Upper lobe of right lung (tissue), 1 donor: ENCODE data around the gene IL23R. TPM values are rescaled to one million over a fixed set of nuclear protein-coding genes. Genes with fewer than 3 reads are reported as not detected.

Experiments used
- ATAC-seq: fragments of 200-7000 bp; cut with Tn5 transposase; one replicate; pipeline ENCODE4 v1.9.1; 2020; ENCODE audit warnings: mild to moderate bottlenecking, moderate library complexity
- DNase-seq: peaks from one replicate; pipeline ENCODE4 v3.0.0-alpha.2; 2020
- H3K27ac ChIP-seq: fragments of 200-600 bp; one replicate; pipeline ENCODE4 v1.8.0; 2022
- H3K27me3 ChIP-seq: fragments of 200-600 bp; one replicate; pipeline ENCODE4 v1.8.0; 2022; ENCODE audit warnings: mild to moderate bottlenecking
- H3K36me3 ChIP-seq: fragments of 200-600 bp; one replicate; pipeline ENCODE4 v1.8.0; 2022
- H3K4me1 ChIP-seq: fragments of 200-600 bp; one replicate; pipeline ENCODE4 v1.8.0; 2022
- H3K4me3 ChIP-seq: fragments of 200-600 bp; one replicate; pipeline ENCODE4 v1.8.0; 2022; ENCODE audit warnings: mild to moderate bottlenecking
- H3K9me3 ChIP-seq: fragments of 200-600 bp; one replicate; pipeline ENCODE4 v1.8.0; 2022
- intact Hi-C: fragments of 100-400 bp; cut with DNase I; formaldehyde crosslinking; loops from one replicate; pipeline ENCODE4 v1.11.0; 2022
- total RNA-seq: library from RNA; stranded (reverse); fragmentation: NEBNext Ultra II Directional; extraction: Animal tissue kit (Norgen Biotek cat#: 25700); gene quantifications from one replicate; pipeline ENCODE4 v1.2.1, GENCODE V29; 2021
- TF ChIP-seq, protein P1 (sequence below): fragments of 200-600 bp; IDR thresholded peaks from one replicate; pipeline ENCODE4 v1.8.0; 2022; ENCODE audit warnings: antibody characterized with exemption
- donor health status: DM: no; HTN: yes; CAD: no; lungs with severe emphysema.

The IL23R gene
- total RNA-seq, 1 donor from 2014 or later: 0.20 TPM

DNA sequence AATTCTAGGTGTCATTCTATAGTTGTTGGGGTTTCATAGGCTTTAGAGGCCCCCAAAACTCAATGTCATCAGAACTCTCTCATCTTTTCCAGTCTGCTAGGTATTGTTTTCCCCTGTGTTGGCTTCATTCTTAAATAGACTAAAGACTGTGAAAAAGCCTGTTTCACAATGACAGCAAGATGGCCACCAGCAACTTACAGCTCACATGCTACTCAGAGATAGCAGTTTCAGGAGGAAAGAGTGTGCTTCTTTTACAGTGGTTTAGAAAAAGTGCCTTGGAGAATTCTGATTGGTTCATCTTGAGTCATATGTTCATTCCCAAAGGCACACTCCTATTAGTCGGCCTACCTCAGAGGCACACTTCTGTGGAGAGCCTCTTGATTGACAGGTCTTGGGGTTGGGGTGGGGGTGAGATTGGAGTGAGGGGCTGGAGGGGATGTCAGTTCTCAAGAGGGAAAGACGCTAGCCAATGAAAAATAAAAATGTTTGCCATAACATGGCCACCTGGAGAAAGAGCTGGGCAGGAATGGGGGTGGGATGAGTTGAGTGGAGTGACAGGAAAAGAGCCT, 8.5 kb downstream of the IL23R start:
- H3K36me3 ChIP-seq: no peaks in the 10 kb centered on the region
- no peaks in the 10 kb centered on the region for H3K4me1 ChIP-seq
- no peak overlapping the region for H3K4me3 ChIP-seq
- H3K27ac ChIP-seq: no peak overlapping the region
- no peak for ATAC-seq
- TF ChIP-seq, protein P1, sequence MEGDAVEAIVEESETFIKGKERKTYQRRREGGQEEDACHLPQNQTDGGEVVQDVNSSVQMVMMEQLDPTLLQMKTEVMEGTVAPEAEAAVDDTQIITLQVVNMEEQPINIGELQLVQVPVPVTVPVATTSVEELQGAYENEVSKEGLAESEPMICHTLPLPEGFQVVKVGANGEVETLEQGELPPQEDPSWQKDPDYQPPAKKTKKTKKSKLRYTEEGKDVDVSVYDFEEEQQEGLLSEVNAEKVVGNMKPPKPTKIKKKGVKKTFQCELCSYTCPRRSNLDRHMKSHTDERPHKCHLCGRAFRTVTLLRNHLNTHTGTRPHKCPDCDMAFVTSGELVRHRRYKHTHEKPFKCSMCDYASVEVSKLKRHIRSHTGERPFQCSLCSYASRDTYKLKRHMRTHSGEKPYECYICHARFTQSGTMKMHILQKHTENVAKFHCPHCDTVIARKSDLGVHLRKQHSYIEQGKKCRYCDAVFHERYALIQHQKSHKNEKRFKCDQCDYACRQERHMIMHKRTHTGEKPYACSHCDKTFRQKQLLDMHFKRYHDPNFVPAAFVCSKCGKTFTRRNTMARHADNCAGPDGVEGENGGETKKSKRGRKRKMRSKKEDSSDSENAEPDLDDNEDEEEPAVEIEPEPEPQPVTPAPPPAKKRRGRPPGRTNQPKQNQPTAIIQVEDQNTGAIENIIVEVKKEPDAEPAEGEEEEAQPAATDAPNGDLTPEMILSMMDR: no peak
- intact Hi-C loops: no loop called here
- H3K27me3 ChIP-seq: no peaks in the 10 kb centered on the region
- no peaks in the 10 kb centered on the region for H3K9me3 ChIP-seq
- no peak for DNase-seq

DNA sequence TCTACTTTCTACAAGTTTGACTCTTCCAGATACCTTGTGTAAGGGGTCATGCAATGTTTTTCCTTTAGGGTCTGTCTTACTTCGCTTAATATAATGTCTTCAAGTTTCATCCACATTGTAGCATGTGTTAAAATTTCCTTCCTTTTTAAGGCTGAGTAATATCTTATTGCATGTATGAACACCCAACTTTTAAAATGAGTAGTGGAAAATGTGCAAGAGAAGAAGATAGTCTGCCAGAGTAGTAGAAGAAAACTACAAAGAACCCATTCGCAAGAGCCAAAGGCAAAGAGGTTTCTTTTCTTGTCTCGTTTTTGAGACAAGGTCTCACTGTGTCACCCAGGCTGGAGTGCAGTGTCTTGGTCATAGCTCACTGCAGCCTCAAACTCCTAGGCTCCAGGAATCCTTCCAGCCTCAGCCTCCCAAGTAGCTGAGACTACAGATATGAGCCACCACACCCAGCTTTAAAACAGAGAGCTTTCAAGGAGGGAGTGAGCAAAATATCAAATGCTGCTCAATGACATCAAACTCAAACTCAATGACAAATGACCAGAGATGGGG, 9.4 kb downstream of the IL23R start:
- H3K27ac ChIP-seq: no peak overlapping the region
- no peaks in the 10 kb centered on the region for H3K9me3 ChIP-seq
- intact Hi-C loops: no loop called here
- H3K4me3 ChIP-seq: no peak overlapping the region
- H3K36me3 ChIP-seq: no peaks in the 10 kb centered on the region
- TF ChIP-seq, protein P1: no peak
- ATAC-seq: no peak
- DNase-seq: no peak
- no peaks in the 10 kb centered on the region for H3K27me3 ChIP-seq
- no peaks in the 10 kb centered on the region for H3K4me1 ChIP-seq

DNA sequence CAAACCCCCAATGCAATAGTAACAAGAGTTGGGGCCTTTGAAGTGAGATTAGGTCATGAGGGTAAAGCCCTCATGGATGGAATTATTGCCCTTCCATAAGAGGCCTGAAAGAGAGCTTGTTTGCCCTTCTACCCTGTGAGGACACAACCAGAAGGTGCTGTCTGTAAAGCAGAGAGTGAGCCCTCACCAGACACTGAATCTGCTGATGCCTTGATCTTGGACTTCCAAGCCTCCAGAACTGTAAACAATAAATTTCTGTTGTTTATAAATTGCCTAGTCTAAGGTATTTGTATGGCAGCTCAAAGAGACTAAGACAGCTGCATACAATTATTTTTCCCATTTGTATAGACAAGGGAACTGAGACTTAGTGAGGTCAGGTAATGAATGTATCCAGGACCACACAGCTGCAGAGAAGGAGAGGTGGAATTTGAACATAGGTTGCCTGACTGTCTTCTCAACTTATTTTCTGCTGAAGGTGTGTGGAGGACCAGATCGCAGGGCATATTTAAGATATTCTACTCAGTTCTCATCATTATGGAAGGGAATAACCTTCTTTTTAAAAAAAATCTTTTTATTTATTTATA, 18.7 kb downstream of the IL23R start:
- H3K9me3 ChIP-seq: no peaks in the 10 kb centered on the region
- ATAC-seq: no peak
- H3K27ac ChIP-seq: no peak overlapping the region
- no peak overlapping the region for H3K4me3 ChIP-seq
- intact Hi-C loops: no loop called here
- TF ChIP-seq, protein P1: no peak
- no peaks in the 10 kb centered on the region for H3K36me3 ChIP-seq
- no peaks in the 10 kb centered on the region for H3K4me1 ChIP-seq
- no peak for DNase-seq
- H3K27me3 ChIP-seq: no peaks in the 10 kb centered on the region

DNA sequence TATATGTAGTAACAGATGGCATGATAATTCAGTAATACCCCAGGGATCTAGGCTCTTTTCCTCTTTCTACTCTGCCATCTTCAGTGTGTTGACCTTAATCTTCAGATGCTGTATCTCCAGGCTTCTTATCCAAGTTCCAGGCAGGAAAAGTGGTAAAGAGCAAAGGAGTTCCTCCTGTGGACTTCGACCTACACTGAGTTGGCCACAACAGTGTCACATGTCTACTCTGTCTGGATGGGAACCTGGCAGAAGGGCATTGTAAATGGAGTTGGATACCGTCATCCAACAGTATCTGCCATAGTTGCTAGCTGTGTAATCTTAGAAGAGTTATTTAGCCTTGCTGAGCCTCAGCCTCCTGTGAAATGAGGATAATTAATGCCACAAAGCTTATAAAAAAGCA, 21.9 kb downstream of the IL23R start:
- TF ChIP-seq, protein P1: no peak
- no peak for DNase-seq
- no peaks in the 10 kb centered on the region for H3K36me3 ChIP-seq
- H3K27me3 ChIP-seq: no peaks in the 10 kb centered on the region
- H3K4me1 ChIP-seq: no peaks in the 10 kb centered on the region
- ATAC-seq: no peak
- intact Hi-C loops: no loop called here
- no peaks in the 10 kb centered on the region for H3K9me3 ChIP-seq
- no peak overlapping the region for H3K27ac ChIP-seq
- H3K4me3 ChIP-seq: no peak overlapping the region

DNA sequence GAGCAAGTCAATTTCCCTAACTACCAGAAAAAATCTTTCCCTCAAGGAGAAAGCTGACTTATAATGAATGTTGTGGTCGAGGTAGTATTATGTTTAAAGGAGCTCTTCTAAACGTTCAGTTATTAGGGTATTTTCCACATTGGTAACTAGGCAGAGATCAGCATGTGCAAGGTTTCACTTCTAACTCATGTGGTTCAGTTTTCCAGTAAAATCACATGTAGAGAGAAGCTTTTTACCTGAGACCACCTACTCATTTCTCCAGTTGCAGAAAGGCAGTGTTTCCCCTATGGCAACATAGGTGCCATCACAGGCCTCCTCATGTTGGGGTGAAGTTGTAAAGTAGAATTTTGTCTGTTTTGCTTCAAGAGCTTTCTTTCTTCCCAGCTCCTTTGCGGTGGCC, 23.7 kb downstream of the IL23R start:
- Histone ChIP-seq H3K9me3 (no peaks in the 10 kb centered on the region), H3K27me3 (no peaks in the 10 kb centered on the region), H3K4me1 (no peaks in the 10 kb centered on the region), H3K27ac (no peak overlapping the region), H3K4me3 (no peak overlapping the region), H3K36me3 (no peaks in the 10 kb centered on the region)
- no peak for ATAC-seq
- no peak for DNase-seq
- TF ChIP-seq, protein P1: no peak
- intact Hi-C loops: no loop called here
